Fibroblast of mammary gland (primary cell): ENCODE measurements around the gene FGD3.

Source experiments
- DNase-seq: peaks from one replicate; pipeline ENCODE4 v3.0.0-alpha.2; 2010; ENCODE audit warnings: low read depth
- H3K4me3 ChIP-seq: 2 replicates; pipeline ENCODE4 v1.5.1; 2011; ENCODE audit warnings: low read depth, mild to moderate bottlenecking, low read length, moderate library complexity; ENCODE audit not compliant: control insufficient read depth
- CTCF ChIP-seq: conservative IDR thresholded peaks from 2 replicates; pipeline ENCODE4 v1.5.1; 2011; ENCODE audit warnings: low read depth, low read length, inconsistent platforms; ENCODE audit not compliant: control insufficient read depth, insufficient read depth

The FGD3 gene

GRCh38 chr9:92978345-92978875, 31.1 kb downstream of the FGD3 start:
- no peak overlapping the region for H3K4me3 ChIP-seq
- DNase-seq = no peak
- TF ChIP-seq CTCF = no peak

- no peak for TF ChIP-seq CTCF
- no peak overlapping the region for H3K4me3 ChIP-seq
- no peak for DNase-seq
Measured at GRCh38 chr9:92979283-92980056, 32.1 kb downstream of the FGD3 start.

GRCh38 chr9:92980085-92980745, 32.9 kb downstream of the FGD3 start:
- no peak for TF ChIP-seq CTCF
- no peak for DNase-seq
- no peak overlapping the region for H3K4me3 ChIP-seq

GRCh38 chr9:92982130-92982529, 34.8 kb downstream of the FGD3 start:
- no peak for TF ChIP-seq CTCF
- no peak for DNase-seq
- no peak overlapping the region for H3K4me3 ChIP-seq

GRCh38 chr9:92983984-92984589, 36.8 kb downstream of the FGD3 start:
- peak; percentile 33 for DNase-seq
- no peak overlapping the region for H3K4me3 ChIP-seq
- no peak for TF ChIP-seq CTCF

- TF ChIP-seq CTCF = no peak
- no peak for DNase-seq
- H3K4me3 ChIP-seq = no peak overlapping the region
Measured at GRCh38 chr9:92984976-92985375, 37.7 kb downstream of the FGD3 start.
